HG02970 (cell line): ENCODE data around the gene KNCN.

Experiments used
- ATAC-seq: cut with Tn5 transposase; IDR thresholded peaks from one replicate; pipeline ENCODE4 v1.9.1; 2021; ENCODE audit warnings: mild to moderate bottlenecking, moderate library complexity, moderate number of reproducible peaks; ENCODE audit not compliant: unreplicated experiment, low FRiP score

Gene KNCN

GRCh38 chr1:46510998-46511365 is 40.5 kb downstream of the KNCN start:
- no peak for ATAC-seq

- no peak for ATAC-seq
These were observed 41.0 kb downstream of the KNCN start for GRCh38 chr1:46510341-46510997.

- no peak for ATAC-seq
These were observed 42.7 kb downstream of the KNCN start for GRCh38 chr1:46508757-46509156.

- no peak for ATAC-seq
These were observed 44.8 kb downstream of the KNCN start for GRCh38 chr1:46506470-46507219.

- ATAC-seq, result no peak
These were observed 48.0 kb downstream of the KNCN start for GRCh38 chr1:46503421-46503820.

GRCh38 chr1:46501528-46501927 is 49.9 kb downstream of the KNCN start:
- no peak for ATAC-seq

- ATAC-seq, result no peak
These were observed 53.8 kb downstream of the KNCN start for GRCh38 chr1:46497665-46498064.

- no peak for ATAC-seq
These were observed 54.4 kb downstream of the KNCN start for GRCh38 chr1:46497020-46497419.

GRCh38 chr1:46496505-46496904 is 54.9 kb downstream of the KNCN start:
- ATAC-seq, result no peak

GRCh38 chr1:46495778-46496177 is 55.7 kb downstream of the KNCN start:
- ATAC-seq, result no peak
